ENCODE measurements around the gene HS2ST1. TPM values are rescaled to one million over a fixed set of nuclear protein-coding genes. Genes with fewer than 3 reads are reported as not detected.
A peak's percentile ranks its signal among the peaks of the same experiment; 100 is the strongest.

Gene HS2ST1
- total RNA-seq, 1 donor from 2014 or later, result 56.4 TPM

- peaks cover 7% of the 10 kb centered on the region for H3K36me3 Mint-ChIP-seq (ENCODE audit: low read depth)
- no peak overlapping the region for H3K27ac Mint-ChIP-seq (ENCODE audit: unreplicated experiment)
- H3K4me1 Mint-ChIP-seq, result peaks cover 5% of the 10 kb centered on the region
- H3K27me3 Mint-ChIP-seq (ENCODE audit: low read depth), result no peaks in the 10 kb centered on the region
- no peaks in the 10 kb centered on the region for H3K9me3 Mint-ChIP-seq
- no peak overlapping the region for H3K4me3 Mint-ChIP-seq
- TF ChIP-seq CTCF (conservative IDR thresholded peaks at IDR 0.05), result no peak
- no peak for DNase-seq (ENCODE audit: low read depth, low spot score)
Observed at GRCh38 chr1:87072411-87072810, 158.0 kb downstream of the HS2ST1 start.

DNA sequence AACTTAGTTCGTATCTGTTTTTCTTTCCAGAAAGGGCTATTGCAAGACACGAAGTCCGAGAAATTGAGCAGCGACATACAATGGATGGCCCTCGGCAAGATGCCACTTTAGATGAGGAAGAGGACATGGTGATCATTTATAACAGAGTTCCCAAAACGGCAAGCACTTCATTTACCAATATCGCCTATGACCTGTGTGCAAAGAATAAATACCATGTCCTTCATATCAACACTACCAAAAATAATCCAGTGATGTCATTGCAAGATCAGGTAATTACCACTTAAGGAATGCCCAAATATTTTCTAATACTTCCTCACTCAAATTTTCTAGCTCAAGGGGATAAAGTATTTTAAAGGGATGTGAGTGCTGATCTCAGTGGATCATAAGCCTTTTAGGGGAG lies 158.5 kb downstream of the HS2ST1 start:
- Mint-ChIP-seq H3K27ac (ENCODE audit: unreplicated experiment) (no peak overlapping the region), H3K4me3 (no peak overlapping the region), H3K27me3 (ENCODE audit: low read depth) (no peaks in the 10 kb centered on the region), H3K4me1 (peaks cover 5% of the 10 kb centered on the region), H3K9me3 (no peaks in the 10 kb centered on the region), H3K36me3 (ENCODE audit: low read depth) (peaks cover 4% of the 10 kb centered on the region)
- no peak for DNase-seq (ENCODE audit: low read depth, low spot score)
- no peak for TF ChIP-seq CTCF (conservative IDR thresholded peaks at IDR 0.05)

- no peaks in the 10 kb centered on the region for H3K9me3 Mint-ChIP-seq
- peaks cover 2% of the 10 kb centered on the region for H3K36me3 Mint-ChIP-seq (ENCODE audit: low read depth)
- TF ChIP-seq CTCF (conservative IDR thresholded peaks at IDR 0.05), result no peak
- no peaks in the 10 kb centered on the region for H3K27me3 Mint-ChIP-seq (ENCODE audit: low read depth)
- H3K27ac Mint-ChIP-seq (ENCODE audit: unreplicated experiment), result no peak overlapping the region
- H3K4me1 Mint-ChIP-seq, result peaks cover 5% of the 10 kb centered on the region
- DNase-seq (ENCODE audit: low read depth, low spot score), result no peak
- no peak overlapping the region for H3K4me3 Mint-ChIP-seq
Observed at GRCh38 chr1:87074001-87074795, 159.8 kb downstream of the HS2ST1 start.

GRCh38 chr1:87077959-87078639 lies 163.7 kb downstream of the HS2ST1 start:
- Mint-ChIP-seq H3K27ac (ENCODE audit: unreplicated experiment) (no peak overlapping the region), H3K4me3 (no peak overlapping the region), H3K9me3 (no peaks in the 10 kb centered on the region), H3K4me1 (no peaks in the 10 kb centered on the region), H3K36me3 (ENCODE audit: low read depth) (peaks cover 2% of the 10 kb centered on the region), H3K27me3 (ENCODE audit: low read depth) (no peaks in the 10 kb centered on the region)
- DNase-seq (ENCODE audit: low read depth, low spot score), result no peak
- TF ChIP-seq CTCF (conservative IDR thresholded peaks at IDR 0.05), result no peak

- DNase-seq (ENCODE audit: low read depth, low spot score), result no peak
- TF ChIP-seq CTCF (conservative IDR thresholded peaks at IDR 0.05), result peak; percentile 79
- Mint-ChIP-seq H3K27me3 (ENCODE audit: low read depth) (no peaks in the 10 kb centered on the region), H3K4me1 (no peaks in the 10 kb centered on the region), H3K9me3 (no peaks in the 10 kb centered on the region), H3K4me3 (no peak overlapping the region), H3K36me3 (ENCODE audit: low read depth) (no peaks in the 10 kb centered on the region), H3K27ac (ENCODE audit: unreplicated experiment) (no peak overlapping the region)
Observed at GRCh38 chr1:87084244-87084836, 169.9 kb downstream of the HS2ST1 start.

Data from neural crest cell (in vitro differentiated cells).